NB4 (cell line): ENCODE results near the gene P2RX7.

Source experiments
- POLR2A ChIP-seq: IDR thresholded peaks from 2 replicates; pipeline ENCODE4 v1.6.1; 2011; ENCODE audit warnings: mild to moderate bottlenecking; ENCODE audit not compliant: insufficient read length; ENCODE audit errors: extremely low read depth
- TF ChIP-seq, protein P1 (sequence below): IDR thresholded peaks from one replicate; pipeline ENCODE4 v1.5.1; 2012; ENCODE audit warnings: low read depth, low read length

DNA sequence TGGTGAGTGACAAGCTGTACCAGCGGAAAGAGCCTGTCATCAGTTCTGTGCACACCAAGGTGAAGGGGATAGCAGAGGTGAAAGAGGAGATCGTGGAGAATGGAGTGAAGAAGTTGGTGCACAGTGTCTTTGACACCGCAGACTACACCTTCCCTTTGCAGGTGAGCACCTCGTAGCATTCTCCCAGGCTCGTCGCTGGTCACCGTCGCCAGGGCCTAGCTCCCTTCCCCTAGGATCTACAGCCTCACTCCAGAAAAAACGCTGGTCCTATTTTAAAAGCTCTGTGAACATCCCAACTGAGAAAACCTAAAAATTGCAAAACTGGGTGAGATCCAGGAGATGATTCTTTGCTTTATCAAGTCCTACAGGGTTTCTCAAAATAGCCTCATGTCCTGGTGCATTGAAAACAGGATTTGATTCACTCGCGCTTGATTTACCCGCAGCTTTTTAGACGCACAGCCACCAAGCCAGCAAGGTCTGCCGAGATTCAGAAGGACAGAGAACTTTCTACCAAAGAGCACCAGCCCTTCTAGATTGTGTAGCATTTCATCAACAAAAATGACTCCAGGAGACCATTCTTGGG lies 22.2 kb downstream of the P2RX7 start:
- TF ChIP-seq, protein P1, sequence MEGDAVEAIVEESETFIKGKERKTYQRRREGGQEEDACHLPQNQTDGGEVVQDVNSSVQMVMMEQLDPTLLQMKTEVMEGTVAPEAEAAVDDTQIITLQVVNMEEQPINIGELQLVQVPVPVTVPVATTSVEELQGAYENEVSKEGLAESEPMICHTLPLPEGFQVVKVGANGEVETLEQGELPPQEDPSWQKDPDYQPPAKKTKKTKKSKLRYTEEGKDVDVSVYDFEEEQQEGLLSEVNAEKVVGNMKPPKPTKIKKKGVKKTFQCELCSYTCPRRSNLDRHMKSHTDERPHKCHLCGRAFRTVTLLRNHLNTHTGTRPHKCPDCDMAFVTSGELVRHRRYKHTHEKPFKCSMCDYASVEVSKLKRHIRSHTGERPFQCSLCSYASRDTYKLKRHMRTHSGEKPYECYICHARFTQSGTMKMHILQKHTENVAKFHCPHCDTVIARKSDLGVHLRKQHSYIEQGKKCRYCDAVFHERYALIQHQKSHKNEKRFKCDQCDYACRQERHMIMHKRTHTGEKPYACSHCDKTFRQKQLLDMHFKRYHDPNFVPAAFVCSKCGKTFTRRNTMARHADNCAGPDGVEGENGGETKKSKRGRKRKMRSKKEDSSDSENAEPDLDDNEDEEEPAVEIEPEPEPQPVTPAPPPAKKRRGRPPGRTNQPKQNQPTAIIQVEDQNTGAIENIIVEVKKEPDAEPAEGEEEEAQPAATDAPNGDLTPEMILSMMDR: no peak
- TF ChIP-seq POLR2A: no peak
